Pancreas (tissue), 10 donors: ENCODE results near the gene MRRF. TPM values are rescaled to one million over a fixed set of nuclear protein-coding genes. Genes with fewer than 3 reads are reported as not detected.

Source experiments
- ATAC-seq, 4 donors: fragments of 200-7000 bp; cut with Tn5 transposase; one replicate each; pipeline versions ENCODE4 v1.8.0 to v1.9.1; 2020; ENCODE audit warnings: mild to moderate bottlenecking in 4 of 4, moderate library complexity in 4 of 4
- DNase-seq, 6 donors: peaks; one replicate each; pipeline ENCODE4 v3.0.0-alpha.2; 2020
- FAIRE-seq: peaks from 2 replicates; lab custom pipeline; 2012; peaks lifted over from hg19 to GRCh38; lab: Jason Lieb, UNC
- H3K27ac ChIP-seq, 4 donors: fragments of 200-600 bp; sonication (generic); 1 replicate in 3 of 4; 2 replicates in 1 of 4; pipeline versions ENCODE4 v1.5.0 to v1.8.0; 2020
- H3K27me3 ChIP-seq, 4 donors: fragments of 200-600 bp; one replicate each; pipeline ENCODE4 v1.8.0; 2021
- H3K36me3 ChIP-seq, 3 donors: fragments of 200-600 bp; sonication (generic) in 1 of 3; one replicate each; pipeline versions ENCODE4 v1.5.0 to v1.8.0; 2020 to 2021
- H3K4me1 ChIP-seq, 3 donors: fragments of 200-600 bp; one replicate each; pipeline ENCODE4 v1.8.0; 2021
- H3K4me3 ChIP-seq, 4 donors: fragments of 200-600 bp; sonication (generic) in 2 of 4; one replicate each; pipeline versions ENCODE4 v1.5.0 to v1.8.0; 2020 to 2021
- H3K9me3 ChIP-seq, 4 donors: fragments of 200-600 bp; one replicate each; pipeline ENCODE4 v1.8.0; 2021
- CTCF ChIP-seq, 4 donors: fragments of 200-600 bp; sonication (generic) in 3 of 4; IDR thresholded peaks; one replicate each; pipeline versions ENCODE4 v1.5.0 to v1.8.0; 2021; ENCODE audit warnings: antibody characterized with exemption in 4 of 4
- WGBS, 2 donors: extraction: QIAGEN DNeasy Blood & Tissue Kit; methylation state at CpG; one replicate each; pipeline ENCODE4 v1.1.7; 2013; 5-methylcytosine and 5-hydroxymethylcytosine counted together
- intact Hi-C, 3 donors: fragments of 100-400 bp; cut with DNase I; formaldehyde crosslinking; loops; one replicate each; pipeline versions ENCODE4 v1.11.1 to v1.14.2; 2022
- polyA plus RNA-seq, 2 donors: library from polyadenylated mRNA; stranded (reverse); fragments of 200-250 nt; gene quantifications; one replicate each; pipeline ENCODE4 v1.2.3, GENCODE V29; 2013
- total RNA-seq, 6 donors: library from RNA; stranded (reverse); fragmentation: NEBNext Ultra II Directional in 4 of 6; extraction: Animal tissue kit (Norgen Biotek cat#: 25700) in 4 of 6; gene quantifications; one replicate each; pipeline versions ENCODE4 v1.2.1 to v1.2.4, GENCODE V29; 2021 to 2023
- donor health status: healthy with polysubstance abuse.
- donor health status: DM: no; HTN: no; CAD: no; lungs with moderate emphysema.
- donor health status: DM: no; HTN: no; CAD: no.
- donor health status: control.
- donor health status: control.
- donor health status: Bipolar disorder and iron deficiency.
- donor health status: DM: yes; HTN: yes; CAD: no.
- donor health status: DM: no; HTN: no; CAD: no.
- donor health status: DM: no; HTN: no; CAD: no.
- donor health status: DM: yes; HTN: yes; CAD: no.

The MRRF gene
- total and polyA plus RNA-seq, 8 donors, result 13.0 to 27.8 (median 17.5) TPM

- intact Hi-C loops, result no loop called here
- Histone ChIP-seq H3K9me3 (no peaks in the 10 kb centered on the region), H3K36me3 (peaks cover 0 to 60% (median 11%) of the 10 kb centered on the region in 3 donors), H3K4me1 (no peaks in the 10 kb centered on the region), H3K4me3 (no peak overlapping the region), H3K27ac (no peak overlapping the region), H3K27me3 (no peaks in the 10 kb centered on the region)
- TF ChIP-seq CTCF (IDR thresholded peaks at IDR 0.05), result no peak
- whole genome bisulfite sequencing, 2 donors, result 89 to 94% methylated on average over 5 of the region's 5 CpGs
- FAIRE-seq (no peak), DNase-seq (no peak), ATAC-seq (no peak)
Observed at GRCh38 chr9:122248448-122248865, 16.2 kb upstream of the MRRF start.

GRCh38 chr9:122251351-122251750 is 13.3 kb upstream of the MRRF start:
- DNase-seq (no peak), ATAC-seq (no peak), FAIRE-seq (no peak)
- Histone ChIP-seq H3K9me3 (no peaks in the 10 kb centered on the region), H3K27me3 (no peaks in the 10 kb centered on the region), H3K4me1 (no peaks in the 10 kb centered on the region), H3K36me3 (peaks cover 0 to 36% (median 6%) of the 10 kb centered on the region in 3 donors), H3K27ac (no peak overlapping the region), H3K4me3 (no peak overlapping the region)
- no peak for TF ChIP-seq CTCF (IDR thresholded peaks at IDR 0.05)
- intact Hi-C loops, result no loop called here
- WGBS, 2 donors, result 91 to 93% methylated on average over 2 of the region's 2 CpGs

GRCh38 chr9:122252796-122253195 is 11.9 kb upstream of the MRRF start:
- FAIRE-seq, result no peak
- intact Hi-C loops, result no loop called here

GRCh38 chr9:122254761-122255160 is 9.9 kb upstream of the MRRF start:
- 85 to 86% methylated on average over 3 of the region's 3 CpGs for WGBS, 2 donors
- DNase-seq, result no peak

More at GRCh38 chr9:122252796-122253195, 11.9 kb upstream of the MRRF start:
- DNase-seq, result no peak
- H3K27me3 ChIP-seq, result no peaks in the 10 kb centered on the region
- no peak overlapping the region for H3K27ac ChIP-seq
- no peak for ATAC-seq
- WGBS, 2 donors, result 74 to 79% methylated on average over 5 of the region's 5 CpGs
- H3K4me1 ChIP-seq, result no peaks in the 10 kb centered on the region
- peaks cover 0 to 25% (median 6%) of the 10 kb centered on the region in 3 donors for H3K36me3 ChIP-seq
- no peak for TF ChIP-seq CTCF (IDR thresholded peaks at IDR 0.05)
- H3K9me3 ChIP-seq, result no peaks in the 10 kb centered on the region
- H3K4me3 ChIP-seq, result no peak overlapping the region

More at GRCh38 chr9:122254761-122255160, 9.9 kb upstream of the MRRF start:
- no peak for TF ChIP-seq CTCF (IDR thresholded peaks at IDR 0.05)
- H3K4me3 ChIP-seq, result no peak overlapping the region
- H3K36me3 ChIP-seq, result peaks cover 0 to 29% (median 12%) of the 10 kb centered on the region in 3 donors
- ATAC-seq (no peak), FAIRE-seq (no peak)
- H3K27me3 ChIP-seq, result no peaks in the 10 kb centered on the region
- intact Hi-C loops, result no loop called here
- H3K9me3 ChIP-seq, result no peaks in the 10 kb centered on the region
- no peak overlapping the region for H3K27ac ChIP-seq
- no peaks in the 10 kb centered on the region for H3K4me1 ChIP-seq
